ENCODE results near the gene POLR1G. TPM values are rescaled to one million over a fixed set of nuclear protein-coding genes. Genes with fewer than 3 reads are reported as not detected.
"Not testable (repeated sequence)": the region's sequence is repeated elsewhere in the genome, so short reads cannot be mapped to it uniquely, and the experiment has no call there.

POLR1G gene
- total RNA-seq, 1 donor from 2014 or later: 5.3 TPM

DNA sequence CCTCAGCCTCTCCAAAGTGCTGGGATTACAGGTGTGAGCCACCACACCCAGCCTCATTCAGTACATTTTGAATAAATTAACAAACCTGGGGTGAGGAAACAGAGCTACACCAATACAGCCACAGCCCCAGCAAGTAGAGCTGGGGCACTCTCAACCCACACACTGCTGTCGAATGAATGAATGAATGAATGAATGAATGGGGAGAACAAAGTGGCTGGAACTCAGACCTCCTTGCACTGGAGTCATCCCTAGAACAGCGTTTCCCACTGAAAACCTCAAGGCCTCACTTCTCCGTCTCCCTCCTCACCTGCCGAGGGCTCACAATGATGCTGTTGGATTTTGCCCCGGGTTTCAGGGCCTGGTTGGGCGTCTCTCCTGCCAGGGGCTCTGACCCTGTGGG, 14.4 kb downstream of the POLR1G start:
- no peak for DNase-seq

DNA sequence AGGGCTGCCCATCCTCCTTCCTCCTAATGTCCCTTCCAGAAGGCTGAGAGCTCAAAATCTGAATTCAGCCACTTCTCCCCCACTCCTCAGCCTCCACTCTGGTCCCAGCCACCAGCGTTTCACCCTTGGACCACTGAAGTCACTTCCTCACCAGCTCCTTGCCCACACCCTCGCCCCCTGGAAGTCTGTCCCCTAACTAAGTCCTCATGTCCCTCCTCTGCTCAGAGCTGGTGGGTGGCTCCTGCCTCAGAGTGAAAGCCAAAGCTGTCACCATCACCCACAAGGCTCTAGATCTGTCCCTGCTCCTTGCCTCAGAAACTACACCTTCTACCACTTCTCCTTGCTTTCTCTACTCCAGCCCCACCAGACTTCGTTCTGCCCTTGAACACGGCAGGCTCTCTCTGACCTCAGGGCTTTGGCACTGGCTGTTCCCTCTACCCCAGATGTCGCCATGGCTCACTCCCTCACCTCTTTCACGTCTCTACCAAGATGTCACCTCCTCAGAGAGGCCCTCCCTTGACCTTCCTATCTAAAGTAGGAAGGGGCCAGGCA, 15.6 kb downstream of the POLR1G start:
- no peak for DNase-seq

DNA sequence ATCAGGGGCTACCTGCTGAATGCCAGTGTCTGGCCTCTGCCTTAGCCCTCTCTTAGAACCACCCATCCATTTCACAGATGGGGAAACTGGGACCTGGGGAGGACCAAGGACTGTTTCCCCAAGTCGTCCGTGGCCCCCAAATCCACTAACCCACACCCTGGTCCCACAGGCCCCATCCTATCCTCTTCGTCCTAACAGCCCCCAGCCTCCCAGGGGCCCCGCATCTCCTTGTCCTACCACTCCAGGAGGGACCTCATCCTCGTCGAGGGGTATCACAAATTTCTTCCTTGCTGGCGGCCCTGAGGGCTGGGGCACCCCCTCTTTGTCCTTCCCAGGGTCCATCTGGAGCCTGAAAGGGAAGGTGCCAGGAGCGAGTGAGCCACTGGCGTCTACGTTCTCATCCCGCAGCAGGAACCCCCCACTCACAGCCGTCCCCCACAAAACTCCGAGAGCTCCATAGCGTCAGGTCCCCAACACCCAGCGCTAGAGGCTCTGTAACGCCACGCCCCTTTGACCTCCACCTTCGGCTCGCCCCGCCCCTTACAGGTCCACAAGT, 16.7 kb downstream of the POLR1G start:
- no peak for DNase-seq

DNA sequence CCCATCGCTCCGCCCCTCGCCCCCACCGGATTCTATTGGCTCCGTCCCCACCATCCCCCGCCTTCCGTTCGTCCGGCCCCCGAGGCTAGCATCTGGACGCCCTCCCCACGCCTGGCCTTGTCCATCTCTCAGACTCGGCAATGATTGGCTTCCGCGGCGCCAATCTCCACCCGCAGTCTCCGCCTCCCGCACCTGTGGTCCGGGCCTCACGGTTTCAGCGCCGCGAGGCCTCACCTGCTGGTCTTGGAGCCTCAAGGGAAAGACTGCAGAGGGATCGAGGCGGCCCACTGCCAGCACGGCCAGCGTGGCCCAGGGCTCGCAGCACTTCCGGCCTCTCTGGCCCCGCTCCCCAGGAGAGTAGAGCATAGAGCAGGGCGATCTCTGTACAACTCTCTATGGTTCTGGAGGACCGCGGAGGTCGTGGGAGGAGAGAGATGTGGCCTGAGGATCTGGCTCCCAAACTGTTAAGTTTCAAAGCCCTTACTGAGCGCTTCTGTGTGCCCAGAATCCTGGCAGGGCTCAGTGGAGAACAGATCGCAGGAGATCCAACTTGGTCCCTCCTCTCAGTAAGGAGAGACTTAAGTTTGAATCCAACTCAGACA, 17.2 kb downstream of the POLR1G start, which contains the start of gene ERCC1:
TSS of gene ERCC1 (minus strand) at position 329 of the 602 bp plus-strand sequence. CDS start 543 bp downstream, outside the sequence.
- peak; percentile 85 for DNase-seq

DNA sequence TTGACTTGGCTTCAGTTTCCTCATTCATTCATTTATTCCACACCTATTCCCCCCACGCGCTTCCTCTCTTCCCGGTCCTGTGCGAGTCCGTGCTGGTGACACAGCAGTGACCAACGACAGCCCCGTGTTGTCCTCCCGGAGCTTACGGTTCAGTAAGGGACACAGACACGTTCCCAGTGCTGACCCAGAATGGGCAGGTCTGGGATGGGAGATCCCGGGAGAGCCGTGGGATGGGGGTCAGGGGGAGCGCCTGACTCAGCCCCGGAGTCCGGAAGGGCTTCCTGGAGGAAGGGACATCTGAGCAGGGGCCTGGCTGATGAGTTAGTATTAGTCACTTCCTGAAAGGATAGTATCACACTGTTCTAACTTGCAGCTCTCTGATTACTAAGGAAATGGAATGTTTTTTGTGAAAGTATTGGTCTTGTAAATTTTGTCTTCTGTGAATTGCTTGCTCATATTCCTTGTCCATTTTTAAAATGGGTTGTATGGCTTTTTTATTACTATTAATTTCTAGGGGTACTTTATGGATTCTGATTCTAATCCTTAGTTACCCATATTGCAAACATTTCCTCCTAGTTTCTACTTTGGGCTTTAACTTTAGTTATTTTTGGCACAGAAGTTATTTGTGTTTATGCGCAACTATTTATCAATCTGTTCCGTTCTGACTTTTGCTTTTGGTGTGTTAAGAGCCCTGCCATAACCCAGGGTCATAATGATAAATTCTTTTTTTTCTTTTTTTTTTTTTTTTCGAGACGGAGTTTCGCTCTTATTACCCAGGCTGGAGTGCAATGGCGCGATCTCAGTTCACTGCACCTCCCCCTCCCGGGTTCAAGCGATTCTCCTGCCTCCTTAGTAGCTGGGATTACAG, 18.0 kb downstream of the POLR1G start:
- DNase-seq: peak; percentile 65

DNA sequence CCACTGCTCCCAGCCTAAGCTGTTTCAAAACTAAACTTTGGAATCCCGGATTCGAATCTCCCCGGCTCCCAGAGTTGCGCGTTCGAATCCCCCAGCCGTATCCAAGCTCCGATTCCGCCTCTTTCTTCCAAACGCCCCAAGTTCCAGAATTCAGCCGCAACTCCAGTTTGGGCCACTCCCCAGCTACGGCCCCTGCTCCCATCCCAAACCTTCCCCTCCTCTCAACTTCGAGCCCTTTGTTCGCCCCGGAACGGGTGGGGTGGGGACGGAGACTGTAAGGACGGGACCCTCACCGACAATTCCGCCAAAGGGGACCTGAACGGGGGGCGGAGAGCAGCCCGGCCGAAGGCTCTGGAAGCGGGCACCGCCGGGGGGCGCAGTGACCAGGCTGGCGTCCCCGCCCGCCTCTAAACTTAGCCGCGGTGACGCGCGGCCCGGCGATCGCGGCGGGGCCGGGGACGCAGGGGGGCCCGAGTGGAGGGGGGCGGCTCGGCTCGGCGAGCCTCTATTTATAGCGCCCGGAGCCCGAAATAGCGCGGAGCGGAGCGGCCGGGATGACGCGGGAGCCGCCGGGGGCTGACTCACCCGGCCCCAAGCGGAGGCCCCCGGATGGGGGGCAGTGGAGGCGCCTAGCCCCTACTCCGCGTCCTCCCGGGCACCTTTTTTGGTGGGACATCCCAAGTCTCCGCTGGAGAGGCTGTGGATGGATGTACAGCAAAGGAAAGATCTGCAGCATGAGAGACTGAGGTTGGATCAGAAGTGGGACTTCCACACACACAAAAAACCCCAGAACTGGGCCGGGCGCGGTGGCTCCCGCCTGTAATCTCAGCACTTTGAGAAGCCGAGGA, 22.2 kb downstream of the POLR1G start:
- DNase-seq: no peak

DNA sequence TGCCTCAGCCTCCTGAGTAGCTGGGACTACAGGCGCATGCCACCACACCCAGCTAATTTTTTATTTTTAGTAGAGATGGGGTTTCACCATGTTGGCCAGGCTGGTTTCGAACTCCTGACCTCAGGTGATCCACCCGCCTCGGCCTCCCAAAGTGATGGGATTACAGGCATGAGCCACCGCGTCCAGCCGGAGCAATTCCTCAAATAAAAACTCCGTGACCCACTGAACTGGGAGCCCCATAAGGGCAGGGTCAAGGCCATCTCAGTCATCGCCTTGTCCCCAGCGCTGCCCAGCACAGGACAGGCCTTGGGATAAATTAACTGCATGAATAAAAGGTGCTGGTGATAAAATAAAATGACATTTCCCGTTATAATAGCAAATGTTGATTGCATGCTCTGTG, 23.5 kb downstream of the POLR1G start:
- not testable (repeated sequence) for DNase-seq

DNA sequence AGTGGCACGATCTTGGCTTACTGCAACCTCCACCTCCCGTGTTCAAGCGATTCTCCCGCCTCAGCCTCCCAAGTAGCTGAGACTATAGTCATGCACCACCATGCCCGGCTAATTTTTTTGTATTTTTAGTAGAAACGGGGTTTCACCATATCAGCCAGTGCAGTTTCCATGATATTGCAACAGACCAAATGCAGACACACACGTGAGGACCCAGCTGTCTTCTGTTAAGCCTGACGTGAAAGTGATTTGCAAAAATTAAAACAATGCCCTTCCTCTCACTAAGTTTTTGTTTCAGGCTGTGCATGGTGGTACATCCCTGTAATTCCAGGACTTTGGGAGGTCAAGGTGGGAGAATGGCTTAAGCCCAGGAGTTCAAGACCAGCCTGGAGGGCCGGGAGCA, 24.6 kb downstream of the POLR1G start:
- DNase-seq: not testable (repeated sequence)

DNA sequence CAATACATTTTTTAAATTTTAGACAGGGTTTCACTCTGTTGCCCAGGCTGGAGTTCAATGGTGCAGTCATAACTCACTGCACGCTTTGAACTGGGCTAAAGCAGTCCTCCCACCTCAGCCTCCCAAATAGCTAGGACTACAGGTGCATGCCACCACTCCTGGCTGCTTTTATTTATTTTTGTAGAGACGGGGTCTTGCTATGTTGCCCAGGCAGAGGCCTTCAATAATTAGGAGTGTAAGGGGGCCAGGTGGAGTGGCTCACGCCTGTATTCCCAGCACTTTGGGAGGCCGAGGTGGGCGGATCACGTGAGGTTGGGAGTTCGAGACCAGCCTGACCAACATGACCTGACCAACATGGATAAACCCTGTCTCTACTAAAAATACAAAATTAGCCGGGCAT, 26.1 kb downstream of the POLR1G start:
- DNase-seq: not testable (repeated sequence)

DNA sequence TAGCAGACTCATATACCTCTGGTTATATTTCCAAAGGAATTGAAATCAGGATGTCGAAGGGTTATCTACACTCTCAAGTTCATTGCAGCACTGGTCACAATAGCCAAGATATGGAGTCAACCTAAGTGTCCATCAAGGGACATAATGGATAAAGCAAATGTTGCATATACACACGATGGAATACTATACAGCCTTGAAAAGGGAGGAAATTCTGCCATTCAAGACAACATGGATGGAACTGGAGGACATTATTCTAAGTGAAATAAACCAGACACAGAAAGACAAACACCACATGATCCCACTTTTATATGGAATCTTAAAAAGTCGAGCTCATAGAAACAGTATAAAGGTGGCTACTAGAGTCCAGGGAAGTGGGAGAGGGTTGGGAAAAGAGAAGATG, 30.9 kb downstream of the POLR1G start:
- DNase-seq: no peak

DNA sequence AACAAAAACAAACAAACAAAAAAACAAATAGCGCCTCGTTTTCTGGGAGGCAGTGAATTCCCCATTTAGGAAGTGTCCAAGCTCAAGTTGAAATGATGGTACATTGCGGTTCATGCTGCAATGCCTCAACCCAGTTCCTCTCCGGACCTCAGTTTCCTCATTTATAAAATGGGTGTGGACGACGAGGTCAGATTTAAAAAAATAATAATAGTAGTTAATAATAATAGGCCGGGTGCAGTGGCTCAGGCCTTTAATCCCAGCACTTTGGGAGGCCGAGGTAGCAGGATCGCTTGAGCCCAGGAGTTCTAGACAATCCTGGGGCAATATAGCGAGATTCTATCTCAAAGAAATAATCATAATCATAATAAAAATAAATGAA, 32.7 kb downstream of the POLR1G start:
- no peak for DNase-seq

DNA sequence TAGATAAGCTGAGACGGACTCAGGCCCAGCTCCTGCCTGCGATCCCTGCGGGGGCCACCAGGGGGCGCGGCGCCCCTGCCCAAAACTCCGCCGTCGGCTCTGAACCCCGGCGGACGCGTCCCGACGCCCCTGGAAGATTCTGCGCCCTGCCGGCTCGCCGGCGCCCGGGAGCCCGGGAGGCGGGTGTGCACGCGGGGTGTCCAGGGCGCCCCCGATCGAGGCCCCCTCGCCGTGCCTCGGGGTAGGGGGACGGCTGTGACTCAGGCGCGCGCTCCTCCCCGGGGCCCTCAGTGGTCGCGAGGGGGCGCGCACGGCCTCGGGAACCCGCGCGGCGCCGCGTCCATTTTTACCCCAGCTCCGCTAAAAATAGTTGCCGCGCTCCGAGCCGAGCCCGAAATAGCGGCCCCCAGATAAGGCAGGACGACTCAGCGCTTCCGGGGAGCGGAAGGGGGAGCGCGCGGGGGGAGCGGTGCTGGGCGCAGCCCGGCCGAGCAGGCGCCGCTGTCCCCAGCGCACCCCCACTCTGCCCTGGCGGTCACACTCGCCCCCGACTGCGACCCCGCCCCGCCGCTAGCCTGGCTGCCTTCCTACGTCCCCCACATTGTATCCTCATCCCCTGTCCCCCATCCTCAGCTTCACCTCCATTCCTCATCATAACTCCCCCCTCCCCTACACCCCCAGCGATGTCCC, 33.3 kb downstream of the POLR1G start:
- peak; percentile 80 for DNase-seq

DNA sequence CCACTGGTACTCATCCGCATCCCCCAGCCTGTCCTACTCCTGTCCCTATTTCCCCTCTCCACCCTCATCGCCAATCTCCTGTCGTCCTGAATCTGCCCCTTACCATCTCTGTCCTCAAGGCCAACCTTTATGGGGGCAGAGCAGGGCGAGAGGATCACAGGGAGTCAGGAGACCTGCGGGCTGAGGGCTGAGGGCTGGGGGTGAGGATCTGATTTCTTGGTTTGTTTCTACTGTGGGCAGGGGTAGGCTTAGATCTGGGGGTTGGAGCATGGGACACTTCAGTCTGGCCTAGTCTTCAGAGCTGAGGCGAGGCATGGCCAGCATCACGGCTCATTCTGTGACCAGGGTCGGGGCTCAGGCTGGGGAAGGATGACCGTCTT, 33.8 kb downstream of the POLR1G start:
- DNase-seq: no peak

DNA sequence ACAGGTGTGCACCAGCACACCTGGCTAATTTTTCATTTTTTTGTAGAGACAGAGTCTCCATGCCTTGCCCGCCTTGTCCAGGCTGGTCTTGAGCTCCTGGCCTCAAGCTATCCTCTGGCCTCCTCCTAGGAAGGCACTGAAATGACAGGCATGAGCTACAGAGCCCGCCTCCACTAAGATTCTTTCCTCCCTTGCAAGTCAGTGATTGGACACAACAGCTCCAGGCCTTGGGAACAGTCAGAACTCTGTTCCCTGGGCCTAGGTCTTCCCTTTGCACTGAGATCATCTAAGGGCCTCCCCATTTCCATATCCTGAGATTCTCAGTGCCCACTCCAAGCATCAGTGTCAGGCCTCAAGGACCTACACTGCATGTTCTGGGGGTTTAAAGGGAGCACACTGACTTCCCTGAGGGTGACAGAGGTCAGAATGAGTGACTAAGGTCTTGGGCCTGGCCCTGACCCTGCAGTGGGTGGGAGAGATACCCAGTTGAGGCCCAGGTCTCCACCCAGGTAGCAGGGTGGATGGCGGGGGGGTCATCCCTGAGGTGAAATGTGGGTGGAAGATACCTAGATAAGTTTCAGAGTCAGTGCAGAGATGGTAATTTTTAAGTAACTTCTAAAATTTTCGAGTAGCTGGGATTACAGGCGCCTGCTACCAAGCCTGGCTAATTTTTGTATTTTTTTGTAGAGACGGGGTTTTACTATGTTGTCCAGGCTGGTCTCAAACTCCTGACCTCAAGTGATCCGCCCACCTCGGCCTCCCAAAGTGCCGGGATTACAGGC, 34.6 kb downstream of the POLR1G start:
- DNase-seq: no peak

DNA sequence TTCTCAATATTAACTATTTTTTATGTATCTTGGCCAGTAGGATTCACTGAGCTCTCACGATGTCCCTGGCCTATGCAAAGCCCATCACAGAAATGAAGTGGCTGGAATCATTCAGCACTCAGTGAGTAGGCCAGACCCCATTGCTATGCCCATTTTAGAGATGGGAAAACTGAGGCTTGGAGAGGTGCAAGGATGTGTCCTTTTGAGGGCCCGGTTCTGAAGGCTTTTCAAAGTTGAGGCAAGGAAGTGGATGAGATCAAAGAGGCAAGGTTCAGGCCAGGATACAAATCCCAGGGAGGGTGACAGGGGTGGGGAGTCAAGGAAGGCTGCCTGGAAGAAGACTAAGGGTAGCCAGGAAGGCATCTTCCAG, 35.9 kb downstream of the POLR1G start:
- no peak for DNase-seq

DNA sequence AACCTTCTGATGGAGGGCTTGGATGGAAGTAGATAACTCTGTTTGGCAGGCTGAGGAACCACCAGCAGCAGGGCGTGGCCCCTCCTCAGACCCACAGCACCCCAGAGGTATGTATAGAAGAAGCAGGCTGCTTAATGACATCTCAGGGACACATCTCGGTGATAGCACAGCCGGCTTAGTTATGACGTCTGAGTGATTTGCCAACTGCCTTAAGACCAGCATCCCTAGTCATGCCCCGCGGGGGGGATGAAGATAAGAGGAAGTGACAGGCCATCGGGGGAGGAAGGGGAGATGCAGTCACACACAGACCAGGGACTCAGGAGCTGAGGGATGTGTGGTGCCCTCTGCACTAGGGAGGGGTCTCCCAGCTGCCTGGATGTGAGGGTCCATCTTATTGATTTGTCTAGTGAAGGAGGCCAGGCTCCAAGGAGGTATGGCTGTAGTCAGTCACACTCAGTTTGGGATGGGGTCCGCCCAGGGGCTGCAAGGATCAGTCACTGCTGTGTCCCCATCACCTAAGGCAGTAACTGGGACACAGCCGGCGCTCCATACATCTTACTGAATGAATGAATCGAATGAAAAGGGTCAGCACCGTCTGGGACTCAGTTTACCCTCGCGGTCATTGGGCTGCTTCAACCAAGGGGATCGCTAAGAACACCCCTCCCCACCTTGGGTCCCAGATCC, 36.5 kb downstream of the POLR1G start:
- DNase-seq: no peak

DNA sequence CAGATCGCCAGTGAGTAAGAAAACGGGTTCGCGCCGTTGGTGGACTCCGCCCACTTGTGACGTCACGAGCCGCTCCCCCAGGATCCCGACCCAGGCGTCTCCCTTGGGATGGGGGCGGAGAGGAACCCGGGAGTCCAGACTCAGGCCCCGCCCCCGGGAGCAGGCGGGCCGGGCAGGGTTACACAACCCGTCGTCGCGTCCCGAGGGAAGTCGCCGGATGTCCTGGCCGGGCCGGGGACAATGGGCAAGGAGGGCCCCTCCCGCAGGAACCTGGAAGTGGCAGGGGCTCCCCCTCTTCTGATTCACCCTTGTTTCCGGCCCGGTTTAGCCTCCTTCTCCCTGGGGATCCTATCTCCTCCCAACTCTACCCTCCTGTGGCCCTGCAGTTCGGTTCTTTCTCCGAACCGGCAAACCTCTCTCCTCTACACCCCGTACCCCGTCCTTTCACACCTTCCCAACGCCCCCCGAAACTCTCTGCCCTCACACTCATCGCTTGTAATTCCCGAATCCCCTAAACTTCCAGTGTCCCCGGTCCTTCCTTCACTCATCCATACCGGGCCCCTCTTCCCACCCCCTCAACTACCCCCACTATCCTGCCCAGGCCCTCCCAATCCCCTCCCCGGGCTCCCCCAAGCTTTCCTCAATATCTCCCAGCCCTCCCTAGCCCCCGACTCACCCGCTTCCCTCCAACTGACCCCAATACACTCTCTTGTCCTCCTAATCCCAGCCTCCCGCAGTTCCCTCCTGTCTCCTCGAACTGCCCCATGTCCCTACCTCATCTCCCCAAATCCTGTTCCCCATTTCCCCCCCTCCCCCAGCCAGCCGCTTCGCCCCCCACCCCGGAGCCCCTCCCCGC, 37.2 kb downstream of the POLR1G start:
- peak; percentile 78 for DNase-seq

DNA sequence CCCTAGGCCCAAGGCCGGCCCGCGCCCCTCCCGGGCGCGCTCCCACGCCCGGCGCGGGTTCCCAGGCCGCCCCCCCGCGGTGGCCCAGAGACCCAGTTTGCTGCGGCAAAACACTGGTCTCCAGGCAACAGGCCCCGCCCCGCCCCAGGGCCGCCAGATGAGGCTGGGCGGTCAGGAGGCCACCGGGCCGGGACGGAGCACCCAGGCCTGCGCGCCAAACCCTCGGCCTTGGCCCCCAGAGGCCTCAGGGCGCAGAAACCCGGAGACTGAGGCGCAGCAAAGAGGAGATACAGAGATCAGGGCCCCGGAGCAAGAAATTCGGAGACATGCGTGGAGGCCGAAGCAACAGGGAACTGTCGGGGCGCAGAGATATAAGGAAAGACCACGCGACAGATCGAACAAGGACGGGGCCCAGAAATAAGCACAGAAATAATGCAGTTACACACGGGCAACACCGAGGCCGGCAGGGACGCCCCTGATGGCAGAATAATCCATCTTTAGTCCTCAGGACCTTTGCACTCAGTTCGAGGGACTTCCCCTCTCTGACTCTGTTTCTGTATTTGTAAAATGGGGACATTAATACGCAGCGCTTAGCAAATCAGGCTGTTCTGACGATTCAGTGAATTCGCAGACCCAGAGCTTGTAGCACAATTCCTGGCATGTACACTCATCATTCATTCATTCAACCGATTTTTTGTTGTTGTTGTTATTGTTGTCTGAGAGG, 38.0 kb downstream of the POLR1G start:
- peak; percentile 72 for DNase-seq

DNA sequence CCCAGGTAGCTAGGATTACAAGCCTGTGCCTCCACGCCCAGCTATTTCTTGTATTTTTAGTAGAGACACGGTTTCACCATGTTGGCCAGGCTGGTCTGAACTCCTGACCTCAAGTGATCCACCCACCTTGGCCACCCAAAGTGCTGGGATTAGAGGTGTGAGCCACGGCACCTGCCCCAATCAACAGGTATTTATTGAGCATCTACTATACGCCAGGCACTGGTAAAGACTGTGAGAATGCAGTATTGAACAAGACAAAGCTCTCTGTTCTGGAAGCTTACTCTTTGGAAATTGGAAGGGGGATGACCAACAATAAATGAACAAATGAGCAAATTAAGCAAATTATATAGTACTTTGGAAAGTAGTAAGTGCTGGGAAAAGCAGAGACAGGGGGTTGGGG, 38.7 kb downstream of the POLR1G start:
- DNase-seq: no peak

Data from occipital lobe (tissue), 2 donors.